Osteocyte (in vitro differentiated cells): Measurements from ENCODE around the gene VRK2. TPM values are rescaled to one million over a fixed set of nuclear protein-coding genes. Genes with fewer than 3 reads are reported as not detected.

Experiments
- DNase-seq: peaks from one replicate; pipeline ENCODE4 v3.0.0; 2021; ENCODE audit warnings: mixed read lengths; ENCODE audit not compliant: unreplicated experiment; ENCODE audit errors: extremely low spot score
- H3K27ac Mint-ChIP-seq: one replicate; pipeline ENCODE4 v1.8.0; 2021; ENCODE audit warnings: mild to moderate bottlenecking, mixed read lengths; ENCODE audit not compliant: unreplicated experiment
- H3K27me3 Mint-ChIP-seq: one replicate; pipeline ENCODE4 v1.8.0; 2021; ENCODE audit warnings: mixed read lengths; ENCODE audit not compliant: unreplicated experiment
- H3K36me3 Mint-ChIP-seq: one replicate; pipeline ENCODE4 v1.8.0; 2021; ENCODE audit warnings: mixed read lengths; ENCODE audit not compliant: unreplicated experiment
- H3K4me1 Mint-ChIP-seq: one replicate; pipeline ENCODE4 v1.8.0; 2021; ENCODE audit warnings: mixed read lengths; ENCODE audit not compliant: unreplicated experiment
- H3K4me3 Mint-ChIP-seq: one replicate; pipeline ENCODE4 v1.8.0; 2021; ENCODE audit warnings: mild to moderate bottlenecking, moderate library complexity, mixed read lengths; ENCODE audit not compliant: unreplicated experiment
- H3K9me3 Mint-ChIP-seq: one replicate; pipeline ENCODE4 v1.8.0; 2021; ENCODE audit warnings: mixed read lengths; ENCODE audit not compliant: unreplicated experiment
- CTCF ChIP-seq: fragments of 200-600 bp; sonication (generic); IDR thresholded peaks from 2 replicates; pipeline ENCODE4 v1.5.0; 2021; ENCODE audit warnings: antibody characterized with exemption, mild to moderate bottlenecking, moderate library complexity
- total RNA-seq: library from RNA; stranded (reverse); gene quantifications from 2 replicates; pipeline ENCODE4 v1.2.1, GENCODE V29; 2021

The VRK2 gene
- total RNA-seq, 1 donor from 2014 or later, result 19.6 TPM

- no peak overlapping the region for H3K4me3 Mint-ChIP-seq
- no peaks in the 10 kb centered on the region for H3K9me3 Mint-ChIP-seq
- no peak overlapping the region for H3K27ac Mint-ChIP-seq
- no peaks in the 10 kb centered on the region for H3K4me1 Mint-ChIP-seq
- TF ChIP-seq CTCF, result no peak
- no peak for DNase-seq
- no peaks in the 10 kb centered on the region for H3K27me3 Mint-ChIP-seq
- peaks cover 5% of the 10 kb centered on the region for H3K36me3 Mint-ChIP-seq
Observed at GRCh38 chr2:58195662-58196061, 149.1 kb downstream of the VRK2 start.

GRCh38 chr2:58197894-58198293 is 151.3 kb downstream of the VRK2 start:
- H3K4me1 Mint-ChIP-seq, result no peaks in the 10 kb centered on the region

GRCh38 chr2:58202404-58202803 is 155.8 kb downstream of the VRK2 start:
- H3K27me3 Mint-ChIP-seq, result no peaks in the 10 kb centered on the region
- peaks cover 10% of the 10 kb centered on the region for H3K4me1 Mint-ChIP-seq
- TF ChIP-seq CTCF, result no peak
- H3K4me3 Mint-ChIP-seq, result no peak overlapping the region
- H3K27ac Mint-ChIP-seq, result no peak overlapping the region
- DNase-seq, result no peak
- peaks cover 4% of the 10 kb centered on the region for H3K36me3 Mint-ChIP-seq
- H3K9me3 Mint-ChIP-seq, result no peaks in the 10 kb centered on the region

More at GRCh38 chr2:58197894-58198293, 151.3 kb downstream of the VRK2 start:
- H3K4me3 Mint-ChIP-seq, result no peak overlapping the region
- no peak for DNase-seq
- H3K27ac Mint-ChIP-seq, result no peak overlapping the region
- H3K27me3 Mint-ChIP-seq, result no peaks in the 10 kb centered on the region
- no peaks in the 10 kb centered on the region for H3K9me3 Mint-ChIP-seq
- peaks cover 5% of the 10 kb centered on the region for H3K36me3 Mint-ChIP-seq
- TF ChIP-seq CTCF, result no peak

- TF ChIP-seq CTCF, result no peak
- Mint-ChIP-seq H3K27me3 (no peaks in the 10 kb centered on the region), H3K4me1 (peaks cover 10% of the 10 kb centered on the region)
Observed at GRCh38 chr2:58203018-58203417, 156.4 kb downstream of the VRK2 start.

GRCh38 chr2:58204195-58204959 is 157.8 kb downstream of the VRK2 start:
- H3K27ac Mint-ChIP-seq, result no peak overlapping the region
- TF ChIP-seq CTCF, result no peak
- peaks cover 10% of the 10 kb centered on the region for H3K4me1 Mint-ChIP-seq
- no peaks in the 10 kb centered on the region for H3K27me3 Mint-ChIP-seq
- peaks cover 4% of the 10 kb centered on the region for H3K36me3 Mint-ChIP-seq
- no peak overlapping the region for H3K4me3 Mint-ChIP-seq
- DNase-seq, result no peak
- no peaks in the 10 kb centered on the region for H3K9me3 Mint-ChIP-seq

More at GRCh38 chr2:58203018-58203417, 156.4 kb downstream of the VRK2 start:
- Mint-ChIP-seq H3K36me3 (peaks cover 2% of the 10 kb centered on the region), H3K9me3 (no peaks in the 10 kb centered on the region), H3K4me3 (no peak overlapping the region), H3K27ac (no peak overlapping the region)
- no peak for DNase-seq
